ENCODE data around the gene CALML6.

The CALML6 gene

DNA sequence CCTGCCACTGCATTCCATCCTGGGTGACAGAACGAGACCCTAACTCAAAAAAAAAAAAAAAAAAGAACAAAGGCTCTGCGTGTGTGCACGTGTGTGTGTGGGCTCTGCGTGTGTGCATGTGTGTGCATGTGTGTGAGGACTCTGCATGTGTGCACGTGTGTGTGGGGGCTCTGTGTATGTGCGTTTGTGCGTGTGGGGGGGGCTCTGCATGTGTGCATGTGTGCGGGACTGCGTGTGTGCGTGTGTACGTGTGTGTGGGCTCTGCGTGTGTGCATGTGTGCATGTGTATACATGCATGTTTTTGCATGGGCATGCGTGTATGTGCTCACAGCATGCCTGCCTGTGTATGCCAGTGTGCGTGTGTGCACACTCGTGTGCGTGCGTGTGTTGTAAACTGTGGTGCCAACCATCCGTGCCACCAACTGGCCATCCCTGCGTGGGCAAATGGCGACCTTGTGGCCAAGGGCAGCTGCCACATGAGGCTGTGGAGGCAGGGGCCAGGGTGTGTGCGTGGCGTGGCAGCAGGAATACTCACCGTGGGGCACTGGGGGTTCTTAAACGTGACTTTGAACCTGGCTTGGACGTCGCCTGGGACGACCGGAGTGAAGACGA, 30.8 kb downstream of the CALML6 start:
- no peak for DNase-seq

- DNase-seq: no peak
Observed at GRCh38 chr1:1946540-1946939, 31.5 kb downstream of the CALML6 start.

DNA sequence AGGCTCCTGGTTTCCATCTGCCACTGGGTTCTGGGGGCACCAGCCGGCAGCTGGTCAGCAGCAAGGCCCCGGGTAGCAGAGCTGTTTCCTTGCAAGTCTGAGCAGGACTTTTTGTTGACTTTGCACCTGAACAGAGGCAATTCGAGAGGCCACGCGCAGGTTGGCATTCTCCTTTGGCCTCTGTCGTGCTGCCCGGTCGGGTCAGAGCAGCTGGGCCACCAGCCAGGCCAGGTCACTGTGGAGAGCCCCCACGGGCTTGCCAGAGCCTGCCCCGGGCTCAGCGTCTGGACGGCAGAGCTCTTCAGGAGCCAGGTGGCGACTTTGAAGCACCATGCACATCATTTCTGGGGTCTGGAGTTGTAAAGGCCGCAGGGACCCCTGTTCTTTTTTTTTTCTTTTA, 32.4 kb downstream of the CALML6 start:
- DNase-seq: no peak

- no peak for DNase-seq
Observed at GRCh38 chr1:1948783-1949182, 33.7 kb downstream of the CALML6 start.

DNA sequence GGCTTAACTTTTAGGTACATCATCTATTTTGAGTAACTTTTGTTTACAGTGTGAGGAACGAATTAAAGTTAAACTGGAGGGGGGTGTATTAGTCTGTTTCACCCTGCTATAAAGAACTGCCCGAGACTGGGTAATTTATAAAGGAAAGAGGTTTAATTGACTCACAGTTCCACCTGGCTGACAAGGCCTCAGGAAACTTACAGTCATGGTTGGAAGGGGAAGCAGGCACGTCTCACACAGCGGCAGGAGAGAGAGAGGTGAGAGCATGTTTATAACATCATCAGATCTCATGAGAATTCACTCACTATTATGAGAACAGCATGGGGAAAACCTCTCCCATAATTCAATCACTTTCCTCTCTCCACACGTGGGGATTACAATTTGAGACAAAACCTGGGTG, 35.9 kb downstream of the CALML6 start:
- DNase-seq: no peak

DNA sequence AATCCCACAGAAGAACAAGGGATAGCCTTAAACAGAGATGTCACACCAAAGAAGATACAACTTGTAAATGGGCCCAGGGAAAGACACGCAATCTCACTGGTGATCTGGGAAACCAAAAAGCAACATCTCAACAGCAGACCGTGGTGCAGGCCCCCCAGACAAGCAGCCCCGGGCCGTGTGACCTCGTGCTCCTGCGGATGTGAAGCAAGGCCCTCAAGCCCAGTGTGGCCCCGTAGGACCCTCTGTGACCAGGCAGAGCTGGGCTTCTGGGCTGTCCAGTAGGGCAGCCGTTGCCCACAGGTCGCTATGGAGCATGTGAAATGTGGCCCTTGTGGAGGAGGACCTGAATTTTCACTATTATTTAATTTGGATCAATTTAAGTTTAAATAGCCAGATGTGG, 39.0 kb downstream of the CALML6 start:
- no peak for DNase-seq

GRCh38 chr1:1954831-1955441, 39.9 kb downstream of the CALML6 start:
- DNase-seq: no peak

DNA sequence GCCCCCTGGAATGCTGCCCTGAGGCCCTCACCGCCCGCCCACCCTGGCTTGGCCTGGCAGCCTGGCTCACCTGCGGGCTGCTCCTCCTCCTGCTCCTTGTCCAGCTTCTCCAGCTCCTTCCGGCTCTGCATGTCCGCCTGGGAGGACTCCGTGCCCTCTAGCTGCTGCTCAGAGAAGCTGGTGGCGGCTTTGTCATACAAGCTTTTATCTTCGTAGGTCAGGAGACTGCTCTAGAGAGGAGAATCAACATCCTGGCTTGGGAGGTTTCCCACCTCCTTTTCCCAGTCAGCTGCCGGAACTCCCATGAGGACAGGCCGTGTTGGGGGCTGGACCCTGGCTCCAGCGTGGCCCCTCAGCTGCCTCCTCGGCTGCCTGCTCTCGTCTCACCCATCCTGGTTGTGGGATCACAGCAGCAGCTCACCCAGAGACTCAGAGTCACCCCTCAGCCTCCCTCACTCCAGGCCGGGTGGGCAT, 40.6 kb downstream of the CALML6 start:
- no peak for DNase-seq

DNA sequence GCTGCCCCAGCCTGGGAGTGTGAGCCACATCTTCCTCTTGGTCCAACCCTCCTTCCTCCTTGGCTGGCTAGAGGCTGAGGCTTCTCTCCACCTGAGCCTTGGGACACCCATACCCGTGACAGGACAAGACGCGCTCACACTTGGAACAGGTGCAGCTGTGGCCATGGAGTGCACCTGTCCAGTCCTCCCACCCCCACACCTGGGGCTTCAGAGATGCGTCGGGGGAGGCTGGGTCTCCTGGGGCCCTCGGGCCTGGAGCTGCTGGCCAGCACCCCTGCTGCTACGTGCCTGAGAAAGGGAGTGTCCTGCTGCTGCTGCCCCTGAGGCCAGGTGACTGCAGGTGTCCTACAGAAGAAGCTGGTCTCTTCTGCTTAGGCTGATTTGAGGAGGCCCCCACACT, 41.0 kb downstream of the CALML6 start:
- no peak for DNase-seq

DNA sequence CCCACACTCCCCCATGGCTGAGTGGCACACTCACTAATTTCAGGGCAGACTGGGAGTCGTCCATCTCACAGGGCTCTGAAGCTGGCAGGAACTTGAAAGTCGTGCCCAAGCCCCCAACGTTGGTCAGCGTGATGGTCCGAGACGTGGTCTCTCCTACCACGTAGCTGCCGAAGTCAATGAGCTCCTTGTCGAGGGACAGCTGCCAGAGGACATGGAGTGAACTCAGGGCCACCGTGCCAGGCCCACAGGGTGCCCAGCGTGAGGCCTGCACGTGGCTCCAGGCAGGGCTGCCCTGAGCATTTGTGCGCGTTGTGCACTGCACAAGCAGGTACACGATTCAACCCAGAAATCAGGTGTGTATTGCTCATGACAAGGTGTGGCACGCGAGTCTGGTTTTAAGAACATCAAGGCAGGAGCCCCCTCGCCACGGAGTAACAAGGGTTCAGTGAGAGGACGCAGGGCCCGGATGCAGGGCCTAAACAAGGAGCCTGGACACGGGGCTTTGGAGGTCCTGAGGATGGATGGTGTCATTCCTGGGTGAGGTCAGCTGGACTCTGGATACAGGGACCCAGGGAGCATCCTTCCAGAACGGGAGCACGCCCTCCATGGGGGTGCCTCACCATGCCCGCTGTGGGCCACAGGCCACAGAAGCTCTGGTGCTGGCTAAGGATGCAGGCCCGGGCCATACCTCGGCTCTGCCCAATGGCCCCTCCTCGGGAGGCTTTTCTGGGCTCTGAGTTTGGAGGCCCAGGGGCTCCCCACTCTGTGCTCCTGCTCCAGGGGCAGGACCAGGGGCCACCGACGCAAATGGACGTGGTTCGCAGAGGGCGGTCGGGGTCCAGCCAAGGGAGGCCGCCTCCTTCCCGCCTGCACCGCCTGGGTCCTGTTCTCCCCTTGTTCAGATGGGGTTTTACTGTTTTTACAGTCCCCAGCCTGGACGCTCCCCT, 41.8 kb downstream of the CALML6 start:
- DNase-seq: no peak

GRCh38 chr1:1957533-1957961, 42.5 kb downstream of the CALML6 start:
- no peak for DNase-seq

GRCh38 chr1:1958071-1958541, 43.0 kb downstream of the CALML6 start:
- no peak for DNase-seq

GRCh38 chr1:1959459-1959839, 44.4 kb downstream of the CALML6 start:
- no peak for DNase-seq

- peak; percentile 57 for DNase-seq
Observed at GRCh38 chr1:1959840-1960479, 44.9 kb downstream of the CALML6 start.

GRCh38 chr1:1960480-1961196, 45.6 kb downstream of the CALML6 start:
- DNase-seq: no peak

DNA sequence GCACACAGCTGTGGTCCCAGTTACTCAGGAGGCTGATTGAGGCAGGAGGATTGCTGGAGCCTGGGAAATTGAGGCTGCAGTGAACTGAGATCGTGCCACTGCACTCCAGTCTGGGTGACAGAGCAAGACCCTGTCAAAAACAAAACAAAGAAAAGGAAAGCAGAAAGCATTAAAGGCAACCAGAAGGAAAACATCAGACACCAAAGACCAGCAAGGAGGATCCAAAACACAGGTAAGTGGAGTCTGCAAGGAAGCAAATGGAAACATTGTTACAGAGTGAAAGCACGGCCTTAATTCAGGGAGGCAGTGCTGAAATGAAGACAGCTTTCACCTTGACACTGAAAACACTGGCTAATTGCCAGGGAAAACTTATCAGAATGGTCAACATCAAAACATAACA, 47.7 kb downstream of the CALML6 start:
- no peak for DNase-seq

GRCh38 chr1:1963570-1963969, 48.5 kb downstream of the CALML6 start:
- no peak for DNase-seq

- no peak for DNase-seq
Observed at GRCh38 chr1:1964811-1965210, 49.8 kb downstream of the CALML6 start.

DNA sequence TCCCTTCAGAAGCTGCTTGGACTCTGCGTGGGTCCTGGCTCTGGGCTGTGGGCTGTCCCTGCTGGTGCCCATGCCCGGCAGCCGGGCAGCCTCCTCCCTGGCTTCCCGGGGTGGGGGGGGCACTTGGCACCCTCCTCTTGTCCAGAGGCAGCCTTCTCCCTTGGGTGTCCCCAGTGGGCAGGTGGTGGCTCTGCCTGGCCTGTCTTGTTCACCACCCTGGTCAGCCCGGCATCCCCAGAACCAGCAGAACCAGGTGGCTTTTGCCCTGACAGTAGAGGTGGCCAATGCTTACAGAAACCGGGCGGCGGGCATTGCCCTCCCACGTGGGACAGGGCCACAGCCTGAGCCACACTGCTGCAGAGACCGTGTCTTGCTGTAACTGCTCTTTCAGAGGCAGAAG, 50.5 kb downstream of the CALML6 start:
- no peak for DNase-seq

GRCh38 chr1:1966071-1966740, 51.1 kb downstream of the CALML6 start:
- peak; percentile 78 for DNase-seq

All from MV-4-11 (cell line).